Psoas muscle (tissue), 8 donors: ENCODE data around the gene BANF1. TPM values are rescaled to one million over a fixed set of nuclear protein-coding genes. Genes with fewer than 3 reads are reported as not detected.
A peak's percentile ranks its signal among the peaks of the same experiment; 100 is the strongest.

Experiments
- ATAC-seq, 4 donors: fragments of 200-7000 bp; cut with Tn5 transposase; one replicate each; pipeline ENCODE4 v1.9.1; 2020; ENCODE audit warnings: moderate library complexity in 3 of 4, mild to moderate bottlenecking in 2 of 4
- DNase-seq, 2 donors: peaks; one replicate each; pipeline ENCODE4 v3.0.0-alpha.2; 2020
- H3K27ac ChIP-seq: fragments of 200-600 bp; one replicate; pipeline ENCODE4 v1.8.0; 2022
- H3K27me3 ChIP-seq, 3 donors: fragments of 200-600 bp in 1 of 3; one replicate each; pipeline versions ENCODE4 v1.6.1 to v1.8.0; 2013 to 2022; ENCODE audit warnings: low read length in 2 of 3, mild to moderate bottlenecking in 2 of 3, moderate library complexity in 1 of 3; ENCODE audit not compliant: insufficient read depth in 3 of 3
- H3K36me3 ChIP-seq, 2 donors: fragments of 200-600 bp in 1 of 2; one replicate each; pipeline versions ENCODE4 v1.6.1 to v1.8.0; 2013 to 2022; ENCODE audit warnings: low read depth in 1 of 2, mild to moderate bottlenecking in 1 of 2, moderate library complexity in 1 of 2; ENCODE audit not compliant: insufficient read depth in 1 of 2
- H3K4me1 ChIP-seq: fragments of 200-600 bp; one replicate; pipeline ENCODE4 v1.8.0; 2022
- H3K4me3 ChIP-seq: fragments of 200-600 bp; one replicate; pipeline ENCODE4 v1.8.0; 2022; ENCODE audit warnings: mild to moderate bottlenecking
- H3K9me3 ChIP-seq: fragments of 200-600 bp; one replicate; pipeline ENCODE4 v1.8.0; 2022
- CTCF ChIP-seq: fragments of 200-600 bp; IDR thresholded peaks from one replicate; pipeline ENCODE4 v1.8.0; 2022; ENCODE audit warnings: antibody characterized with exemption
- WGBS, 3 donors: extraction: QIAGEN DNeasy Blood & Tissue Kit; methylation state at CpG; one replicate each; pipeline versions ENCODE4 v1.1.6 to v1.1.7; 2013; 5-methylcytosine and 5-hydroxymethylcytosine counted together
- intact Hi-C, 2 donors: fragments of 100-400 bp; cut with DNase I; formaldehyde crosslinking; loops; one replicate each; pipeline versions ENCODE4 v1.11.0 to v1.14.2; 2022
- polyA plus RNA-seq, 3 donors: library from polyadenylated mRNA; stranded (reverse); fragments of 200-250 nt; gene quantifications; one replicate each; pipeline ENCODE4 v1.2.3, GENCODE V29; 2013
- total RNA-seq, 4 donors: library from RNA; stranded (reverse); fragmentation: NEBNext Ultra II Directional in 2 of 4; extraction: Animal tissue kit (Norgen Biotek cat#: 25700) in 2 of 4; gene quantifications; one replicate each; pipeline versions ENCODE4 v1.2.1 to v1.2.4, GENCODE V29; 2021 to 2023
- donor health status: healthy with polysubstance abuse.
- donor health status: DM: no; HTN: no; CAD: no; lungs with moderate emphysema.
- donor health status: Bipolar disorder and iron deficiency.
- donor health status: healthy.
- donor health status: DM: yes; HTN: yes; CAD: no.
- donor health status: DM: no; HTN: no; CAD: no.
- donor health status: DM: no; HTN: no; CAD: no.
- donor health status: DM: yes; HTN: yes; CAD: no.

Gene BANF1
- total and polyA plus RNA-seq, 7 donors, result 251 to 384 (median 329) TPM

- ATAC-seq (no peak), DNase-seq (no peak)
- WGBS, 3 donors, result 84 to 87% (median 86%) methylated on average over 28 to 29 of the region's 29 CpGs
- no peaks in the 10 kb centered on the region for H3K9me3 ChIP-seq
- H3K4me3 ChIP-seq, result no peak overlapping the region
- H3K4me1 ChIP-seq, result no peaks in the 10 kb centered on the region
- no peak for TF ChIP-seq CTCF
- no peaks in the 10 kb centered on the region for H3K27me3 ChIP-seq
- intact Hi-C loops, result no loop called here
- peaks cover 8 to 70% of the 10 kb centered on the region in 2 donors for H3K36me3 ChIP-seq
- no peak overlapping the region for H3K27ac ChIP-seq
Observed at GRCh38 chr11:65977621-65978390, 24.5 kb upstream of the BANF1 start.

- ATAC-seq, result no peak
- 89 to 92% (median 89%) methylated on average over 28 to 34 of the region's 34 CpGs for WGBS, 3 donors
- Histone ChIP-seq H3K9me3 (no peaks in the 10 kb centered on the region), H3K4me3 (no peak overlapping the region), H3K27me3 (no peaks in the 10 kb centered on the region), H3K27ac (no peak overlapping the region), H3K4me1 (no peaks in the 10 kb centered on the region), H3K36me3 (peaks cover 8 to 62% of the 10 kb centered on the region in 2 donors)
- intact Hi-C loops, result no loop called here
- no peak for DNase-seq
- no peak for TF ChIP-seq CTCF
Observed at GRCh38 chr11:65978391-65979238, 23.7 kb upstream of the BANF1 start.

- TF ChIP-seq CTCF, result no peak
- Histone ChIP-seq H3K4me1 (no peaks in the 10 kb centered on the region), H3K27ac (no peak overlapping the region), H3K9me3 (no peaks in the 10 kb centered on the region), H3K36me3 (peaks cover 8 to 57% of the 10 kb centered on the region in 2 donors), H3K27me3 (no peaks in the 10 kb centered on the region), H3K4me3 (no peak overlapping the region)
- intact Hi-C loops, result no loop called here
- 63 to 77% (median 65%) methylated on average over 10 of the region's 10 CpGs for WGBS, 3 donors
- DNase-seq (no peak), ATAC-seq (peak; percentile 19 to 57 (median 24))
Observed at GRCh38 chr11:65979261-65979759, 23.0 kb upstream of the BANF1 start.

GRCh38 chr11:65981101-65981740 is 21.1 kb upstream of the BANF1 start:
- Histone ChIP-seq H3K4me1 (no peaks in the 10 kb centered on the region), H3K27ac (no peak overlapping the region), H3K27me3 (no peaks in the 10 kb centered on the region), H3K36me3 (peaks cover 8 to 41% of the 10 kb centered on the region in 2 donors), H3K9me3 (no peaks in the 10 kb centered on the region), H3K4me3 (no peak overlapping the region)
- 60 to 72% (median 70%) methylated on average over 12 of the region's 12 CpGs for WGBS, 3 donors
- intact Hi-C loops, result no loop called here
- DNase-seq (no peak), ATAC-seq (peak in 3 of 4 donors; percentile 10 to 68 (median 47))
- TF ChIP-seq CTCF, result no peak
